HFF-Myc (cell line): ENCODE data around the gene RRP12.

ENCODE experiments used
- DNase-seq: peaks from one replicate; pipeline ENCODE4 v3.0.0-alpha.2; 2011; ENCODE audit warnings: low read depth; ENCODE audit errors: extremely low read depth
- H3K4me3 ChIP-seq: replicated peaks from 2 replicates; pipeline ENCODE4 v1.5.1; 2011; ENCODE audit warnings: low read depth, mild to moderate bottlenecking, control low read depth, low read length
- TF ChIP-seq, protein P1 (sequence below): IDR thresholded peaks from 2 replicates; pipeline ENCODE4 v1.5.1; 2012; ENCODE audit warnings: mild to moderate bottlenecking, low read depth, low read length, control low read depth; ENCODE audit errors: missing control alignments

RRP12 gene

GRCh38 chr10:97383159-97383558, 18.0 kb downstream of the RRP12 start:
- no peak for DNase-seq
- TF ChIP-seq, protein P1, sequence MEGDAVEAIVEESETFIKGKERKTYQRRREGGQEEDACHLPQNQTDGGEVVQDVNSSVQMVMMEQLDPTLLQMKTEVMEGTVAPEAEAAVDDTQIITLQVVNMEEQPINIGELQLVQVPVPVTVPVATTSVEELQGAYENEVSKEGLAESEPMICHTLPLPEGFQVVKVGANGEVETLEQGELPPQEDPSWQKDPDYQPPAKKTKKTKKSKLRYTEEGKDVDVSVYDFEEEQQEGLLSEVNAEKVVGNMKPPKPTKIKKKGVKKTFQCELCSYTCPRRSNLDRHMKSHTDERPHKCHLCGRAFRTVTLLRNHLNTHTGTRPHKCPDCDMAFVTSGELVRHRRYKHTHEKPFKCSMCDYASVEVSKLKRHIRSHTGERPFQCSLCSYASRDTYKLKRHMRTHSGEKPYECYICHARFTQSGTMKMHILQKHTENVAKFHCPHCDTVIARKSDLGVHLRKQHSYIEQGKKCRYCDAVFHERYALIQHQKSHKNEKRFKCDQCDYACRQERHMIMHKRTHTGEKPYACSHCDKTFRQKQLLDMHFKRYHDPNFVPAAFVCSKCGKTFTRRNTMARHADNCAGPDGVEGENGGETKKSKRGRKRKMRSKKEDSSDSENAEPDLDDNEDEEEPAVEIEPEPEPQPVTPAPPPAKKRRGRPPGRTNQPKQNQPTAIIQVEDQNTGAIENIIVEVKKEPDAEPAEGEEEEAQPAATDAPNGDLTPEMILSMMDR, result no peak
- H3K4me3 ChIP-seq, result no peak overlapping the region

GRCh38 chr10:97381626-97382025, 19.5 kb downstream of the RRP12 start:
- TF ChIP-seq, protein P1, result no peak
- DNase-seq, result no peak
- H3K4me3 ChIP-seq, result no peak overlapping the region

DNA sequence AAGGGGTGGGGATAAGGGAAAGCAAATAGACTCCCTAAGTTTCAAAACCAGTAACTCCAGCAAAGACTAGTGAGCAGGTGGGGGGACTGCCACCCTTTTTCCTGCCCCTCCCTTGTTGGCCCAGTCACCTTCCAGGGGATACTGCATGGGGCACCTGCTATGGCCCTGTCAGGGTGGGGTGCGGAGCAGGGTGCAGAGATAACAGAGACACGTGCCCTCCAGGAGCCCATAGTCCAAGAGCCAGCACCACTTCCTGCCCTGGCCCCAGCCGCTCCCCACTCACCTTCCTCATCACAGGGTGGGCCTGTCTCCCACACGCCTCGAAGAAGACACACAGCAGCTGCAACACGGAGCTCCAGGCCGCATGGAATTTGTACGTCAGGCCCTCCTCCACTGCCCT, 20.6 kb downstream of the RRP12 start:
- TF ChIP-seq, protein P1, result no peak
- no peak overlapping the region for H3K4me3 ChIP-seq
- no peak for DNase-seq

GRCh38 chr10:97378933-97379921, 21.9 kb downstream of the RRP12 start:
- DNase-seq, result no peak
- no peak overlapping the region for H3K4me3 ChIP-seq
- TF ChIP-seq, protein P1, result no peak

DNA sequence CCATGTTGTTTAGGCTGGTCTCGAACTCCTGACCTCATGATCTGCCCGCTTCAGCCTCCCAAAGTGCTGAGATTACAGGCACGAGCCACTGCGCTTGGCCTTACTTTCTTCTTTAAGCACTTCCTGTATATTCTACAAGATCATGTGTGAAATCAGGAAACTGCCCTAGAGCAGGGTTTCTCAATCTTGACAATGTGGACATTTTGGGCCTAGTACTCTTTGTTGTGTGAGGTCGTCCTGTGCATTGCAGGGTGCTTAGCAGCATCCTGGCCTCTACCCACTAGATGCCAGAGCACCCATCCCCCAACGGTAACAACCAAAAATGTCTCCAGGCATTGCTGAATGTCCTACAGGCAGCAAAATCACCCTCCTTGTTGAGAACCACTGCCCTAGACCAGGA, 24.7 kb downstream of the RRP12 start:
- TF ChIP-seq, protein P1, result no peak
- DNase-seq, result no peak
- no peak overlapping the region for H3K4me3 ChIP-seq

DNA sequence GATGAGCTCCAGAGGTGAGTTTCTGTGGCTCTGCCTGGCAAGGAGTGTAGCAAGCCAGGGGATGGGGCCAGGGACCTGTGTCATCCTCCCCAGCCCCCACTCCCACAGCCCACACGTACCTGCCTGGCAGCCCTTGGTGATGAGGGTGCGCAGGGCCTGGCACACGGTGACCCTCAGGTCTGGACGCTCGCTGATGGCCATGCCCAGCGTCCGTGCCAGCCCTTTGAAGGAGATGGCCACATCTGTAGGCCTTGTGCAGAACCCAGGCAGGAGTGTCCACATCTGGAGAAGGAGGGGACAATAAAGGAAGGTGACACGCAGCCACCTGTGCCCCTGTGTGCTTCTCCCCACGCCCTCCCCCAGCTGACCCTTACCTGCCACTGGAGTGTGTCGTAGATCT, 27.7 kb downstream of the RRP12 start:
- TF ChIP-seq, protein P1, result no peak

More for the DNA sequence above, 27.7 kb downstream of the RRP12 start:
- no peak overlapping the region for H3K4me3 ChIP-seq
- DNase-seq, result no peak
